ENCODE measurements around the gene EDN2.

DNA sequence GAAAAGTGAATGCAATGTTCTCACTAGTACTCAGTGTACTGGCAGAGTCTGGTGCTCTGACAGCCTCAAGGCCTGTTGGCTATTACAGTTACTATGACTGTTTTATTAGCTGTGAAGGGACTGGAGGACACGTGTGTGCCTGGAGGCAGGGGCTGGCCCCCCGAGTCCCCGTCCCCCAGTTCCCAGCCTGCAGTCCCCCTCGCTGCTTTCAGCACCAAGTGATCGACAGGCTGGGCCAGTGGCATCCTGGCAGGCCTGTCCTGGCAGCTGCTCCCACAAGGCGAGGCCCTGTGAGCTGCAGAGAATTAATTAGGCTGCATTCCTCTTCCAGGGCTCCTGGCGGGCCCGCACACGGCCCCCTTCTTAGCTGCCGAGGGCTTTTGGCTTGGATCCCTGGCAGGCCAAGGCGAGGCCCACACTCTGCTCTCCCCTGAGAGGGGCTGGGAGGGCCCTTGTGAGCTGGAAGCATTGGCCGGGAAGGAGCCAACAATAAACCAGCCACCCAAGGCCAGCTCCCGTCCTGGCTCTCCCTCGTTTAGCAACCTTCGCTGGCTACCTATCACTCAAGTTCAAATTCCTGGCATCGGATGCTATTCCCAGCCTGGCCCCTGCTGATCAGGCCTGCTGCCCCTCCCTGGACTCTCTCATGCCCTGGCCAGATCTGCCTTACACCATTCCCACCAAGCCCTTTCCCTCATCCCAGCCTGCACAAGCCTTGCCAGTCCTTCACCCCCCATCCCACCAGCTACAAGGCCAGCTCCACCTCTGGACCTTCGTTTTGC lies 9.8 kb downstream of the EDN2 start:
- TF ChIP-seq, protein P1, sequence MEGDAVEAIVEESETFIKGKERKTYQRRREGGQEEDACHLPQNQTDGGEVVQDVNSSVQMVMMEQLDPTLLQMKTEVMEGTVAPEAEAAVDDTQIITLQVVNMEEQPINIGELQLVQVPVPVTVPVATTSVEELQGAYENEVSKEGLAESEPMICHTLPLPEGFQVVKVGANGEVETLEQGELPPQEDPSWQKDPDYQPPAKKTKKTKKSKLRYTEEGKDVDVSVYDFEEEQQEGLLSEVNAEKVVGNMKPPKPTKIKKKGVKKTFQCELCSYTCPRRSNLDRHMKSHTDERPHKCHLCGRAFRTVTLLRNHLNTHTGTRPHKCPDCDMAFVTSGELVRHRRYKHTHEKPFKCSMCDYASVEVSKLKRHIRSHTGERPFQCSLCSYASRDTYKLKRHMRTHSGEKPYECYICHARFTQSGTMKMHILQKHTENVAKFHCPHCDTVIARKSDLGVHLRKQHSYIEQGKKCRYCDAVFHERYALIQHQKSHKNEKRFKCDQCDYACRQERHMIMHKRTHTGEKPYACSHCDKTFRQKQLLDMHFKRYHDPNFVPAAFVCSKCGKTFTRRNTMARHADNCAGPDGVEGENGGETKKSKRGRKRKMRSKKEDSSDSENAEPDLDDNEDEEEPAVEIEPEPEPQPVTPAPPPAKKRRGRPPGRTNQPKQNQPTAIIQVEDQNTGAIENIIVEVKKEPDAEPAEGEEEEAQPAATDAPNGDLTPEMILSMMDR (IDR thresholded peaks at IDR 0.05; ENCODE audit: low read length), result no peak
- TF ChIP-seq EZH2 (optimal IDR thresholded peaks at IDR 0.05; ENCODE audit: low read depth, low read length), result no peak
